SU-DHL-6 (cell line): Measurements from ENCODE around the gene EPHB1.

Experiments
- H2AFZ ChIP-seq: fragments of 200-600 bp; sonication (generic); 2 replicates; pipeline ENCODE4 v1.6.1; 2014; ENCODE audit warnings: low read depth, mild to moderate bottlenecking, moderate library complexity, mixed read lengths, antibody characterized with exemption, low read length; ENCODE audit not compliant: severe bottlenecking
- H3F3A ChIP-seq: fragments of 200-600 bp; shearing (Covaris generic); 2 replicates; pipeline ENCODE4 v1.6.0; 2016; ENCODE audit warnings: antibody characterized with exemption, mild to moderate bottlenecking; ENCODE audit not compliant: insufficient read depth
- H3K27ac ChIP-seq: fragments of 200-600 bp; sonication (generic); 2 replicates; pipeline ENCODE4 v1.5.1; 2016; ENCODE audit warnings: low read depth, mild to moderate bottlenecking, low read length, moderate library complexity, mixed read lengths
- H3K27me3 ChIP-seq: fragments of 200-600 bp; sonication (generic), shearing (Covaris generic); 2 replicates; pipeline ENCODE4 v1.6.0; 2014; ENCODE audit warnings: mild to moderate bottlenecking, low read length
- H3K36me3 ChIP-seq: fragments of 200-600 bp; sonication (generic); 2 replicates; pipeline ENCODE4 v1.6.1; 2014; ENCODE audit warnings: mild to moderate bottlenecking, low read length, mixed read lengths
- H3K4me2 ChIP-seq: fragments of 300-600, 200-600 bp; shearing (Covaris generic), sonication (generic); 2 replicates; pipeline ENCODE4 v1.6.0; 2014; ENCODE audit warnings: low read length, low read depth, mild to moderate bottlenecking; ENCODE audit not compliant: poor library complexity, severe bottlenecking
- H3K4me3 ChIP-seq: fragments of 200-600 bp; sonication (generic); 2 replicates; pipeline ENCODE4 v1.5.1; 2014; ENCODE audit warnings: antibody characterized with exemption, low read length, mild to moderate bottlenecking, mixed read lengths; ENCODE audit not compliant: insufficient read depth, poor library complexity, severe bottlenecking
- H3K79me2 ChIP-seq: fragments of 200-600 bp; sonication (generic); 2 replicates; pipeline ENCODE4 v1.6.1; 2014; ENCODE audit warnings: mild to moderate bottlenecking, low read length, moderate library complexity; ENCODE audit not compliant: insufficient read depth
- H3K9ac ChIP-seq: fragments of 200-600 bp; sonication (generic); 2 replicates; pipeline ENCODE4 v1.7.0; 2014; ENCODE audit warnings: mild to moderate bottlenecking, low read length
- H3K9me2 ChIP-seq: fragments of 200-600 bp; sonication (generic); replicated peaks from 2 replicates; pipeline ENCODE4 v1.6.1; 2014; ENCODE audit warnings: low read length; ENCODE audit not compliant: insufficient read depth
- H3K9me3 ChIP-seq: fragments of 200-600 bp; sonication (generic); 2 replicates; pipeline ENCODE4 v1.6.1; 2014; ENCODE audit warnings: low read length, mixed read lengths; ENCODE audit not compliant: insufficient read depth
- H4K20me1 ChIP-seq: fragments of 200-600 bp; sonication (generic); 2 replicates; pipeline ENCODE4 v1.6.1; 2014; ENCODE audit warnings: low read depth, mild to moderate bottlenecking, antibody characterized with exemption, low read length, moderate library complexity, mixed read lengths
- EZH2phosphoT487 ChIP-seq: fragments of 200-600 bp; sonication (generic), shearing (Covaris generic); conservative IDR thresholded peaks from 2 replicates; pipeline ENCODE4 v1.6.1; 2018; ENCODE audit warnings: mild to moderate bottlenecking, antibody characterized with exemption, low read length, moderate library complexity, mixed read lengths
- TF ChIP-seq, protein P1 (sequence below): fragments of 200-600 bp; sonication (generic); IDR thresholded peaks from one replicate; pipeline ENCODE4 v1.5.1; 2017; ENCODE audit warnings: antibody characterized with exemption, mild to moderate bottlenecking, low read length, moderate library complexity; ENCODE audit not compliant: insufficient read depth, poor library complexity, severe bottlenecking

EPHB1 gene

DNA sequence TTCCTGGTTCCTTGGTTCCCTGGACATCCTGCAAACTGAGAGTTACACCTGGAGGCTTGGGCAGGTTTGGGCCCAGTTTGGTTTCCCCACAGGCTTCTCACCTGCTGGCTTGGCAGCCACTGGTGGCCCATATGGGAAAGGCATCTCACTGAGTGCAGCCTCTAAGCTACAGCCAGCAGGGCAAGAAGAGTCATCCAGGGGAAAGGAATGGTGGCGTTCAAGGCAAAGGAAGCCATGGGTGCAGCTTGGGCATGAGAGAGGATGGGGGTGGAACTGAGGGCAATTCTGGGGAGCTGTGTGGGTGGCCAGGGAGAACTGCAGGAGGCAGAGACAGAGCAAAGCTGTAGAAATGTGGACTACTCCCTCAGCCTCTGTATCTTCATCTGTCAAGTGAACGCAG is 106.4 kb downstream of the EPHB1 start:
- Histone ChIP-seq H3K27me3 (no peaks in the 10 kb centered on the region), H3K4me3 (no peak overlapping the region), H3K27ac (no peak overlapping the region), H3K36me3 (no peaks in the 10 kb centered on the region), H3K9me3 (no peaks in the 10 kb centered on the region), H3K9ac (no peak overlapping the region), H3K4me2 (no peak overlapping the region), H4K20me1 (no peaks in the 10 kb centered on the region), H3K9me2 (no peaks in the 10 kb centered on the region), H2AFZ (no peak overlapping the region), H3K79me2 (no peaks in the 10 kb centered on the region), H3F3A (no peaks in the 10 kb centered on the region)
- TF ChIP-seq EZH2phosphoT487, result no peak
- TF ChIP-seq, protein P1, sequence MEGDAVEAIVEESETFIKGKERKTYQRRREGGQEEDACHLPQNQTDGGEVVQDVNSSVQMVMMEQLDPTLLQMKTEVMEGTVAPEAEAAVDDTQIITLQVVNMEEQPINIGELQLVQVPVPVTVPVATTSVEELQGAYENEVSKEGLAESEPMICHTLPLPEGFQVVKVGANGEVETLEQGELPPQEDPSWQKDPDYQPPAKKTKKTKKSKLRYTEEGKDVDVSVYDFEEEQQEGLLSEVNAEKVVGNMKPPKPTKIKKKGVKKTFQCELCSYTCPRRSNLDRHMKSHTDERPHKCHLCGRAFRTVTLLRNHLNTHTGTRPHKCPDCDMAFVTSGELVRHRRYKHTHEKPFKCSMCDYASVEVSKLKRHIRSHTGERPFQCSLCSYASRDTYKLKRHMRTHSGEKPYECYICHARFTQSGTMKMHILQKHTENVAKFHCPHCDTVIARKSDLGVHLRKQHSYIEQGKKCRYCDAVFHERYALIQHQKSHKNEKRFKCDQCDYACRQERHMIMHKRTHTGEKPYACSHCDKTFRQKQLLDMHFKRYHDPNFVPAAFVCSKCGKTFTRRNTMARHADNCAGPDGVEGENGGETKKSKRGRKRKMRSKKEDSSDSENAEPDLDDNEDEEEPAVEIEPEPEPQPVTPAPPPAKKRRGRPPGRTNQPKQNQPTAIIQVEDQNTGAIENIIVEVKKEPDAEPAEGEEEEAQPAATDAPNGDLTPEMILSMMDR, result no peak

DNA sequence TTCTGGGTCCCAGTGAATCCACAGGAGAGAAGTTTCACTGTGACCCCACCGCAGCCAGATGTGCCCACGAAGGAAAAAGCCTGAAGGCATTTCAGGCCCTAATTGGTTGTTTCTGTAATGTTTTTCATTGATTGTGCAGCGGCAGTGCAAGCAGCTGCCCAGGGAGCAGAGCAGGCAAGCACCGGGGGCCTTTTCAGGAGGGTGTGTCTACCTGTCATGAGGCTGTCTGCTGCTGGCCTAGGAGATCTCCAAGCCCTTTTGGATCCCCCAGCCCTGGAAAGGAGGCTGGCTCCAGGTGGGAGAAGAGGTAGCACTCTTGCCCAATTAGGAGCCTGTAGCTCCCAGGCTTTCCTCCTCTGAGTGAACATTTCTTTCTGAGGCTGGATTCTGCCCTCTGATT is 108.8 kb downstream of the EPHB1 start:
- no peaks in the 10 kb centered on the region for H3K36me3 ChIP-seq
- no peak overlapping the region for H3K9ac ChIP-seq
- H3K4me2 ChIP-seq, result no peak overlapping the region
- no peak overlapping the region for H3K4me3 ChIP-seq
- no peaks in the 10 kb centered on the region for H3K9me2 ChIP-seq
- no peaks in the 10 kb centered on the region for H3K79me2 ChIP-seq
- no peak overlapping the region for H3K27ac ChIP-seq
- no peaks in the 10 kb centered on the region for H3F3A ChIP-seq
- no peaks in the 10 kb centered on the region for H3K27me3 ChIP-seq
- no peaks in the 10 kb centered on the region for H4K20me1 ChIP-seq
- H2AFZ ChIP-seq, result no peak overlapping the region
- H3K9me3 ChIP-seq, result no peaks in the 10 kb centered on the region
- no peak for TF ChIP-seq EZH2phosphoT487
- TF ChIP-seq, protein P1, result no peak

DNA sequence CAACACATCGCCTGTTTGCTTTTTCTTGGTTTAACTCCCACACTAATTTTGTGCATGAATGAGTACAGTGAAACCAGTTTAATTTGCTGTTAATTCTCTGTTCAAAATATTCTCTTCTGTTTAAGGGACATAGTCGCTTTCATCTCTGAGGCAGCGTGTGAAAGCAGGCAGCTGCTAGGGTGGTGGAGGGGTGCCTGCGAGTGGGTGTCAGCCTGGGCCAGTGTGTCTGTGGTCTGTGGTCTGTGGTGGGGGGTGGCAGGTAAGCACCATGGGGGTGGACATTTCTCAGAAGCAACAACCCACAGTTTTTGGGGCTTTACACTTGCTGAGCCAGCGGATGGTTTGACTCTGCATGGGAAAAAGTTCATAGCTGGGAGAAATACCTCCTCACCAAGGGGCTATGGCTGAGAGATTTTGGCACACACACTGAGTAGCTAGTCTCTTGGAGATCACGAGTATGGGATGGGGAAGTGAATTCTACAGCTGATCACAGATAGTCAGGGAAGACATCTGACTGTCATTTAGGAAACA is 109.2 kb downstream of the EPHB1 start:
- no peak overlapping the region for H2AFZ ChIP-seq
- H3K9me2 ChIP-seq, result no peaks in the 10 kb centered on the region
- no peaks in the 10 kb centered on the region for H3K79me2 ChIP-seq
- no peaks in the 10 kb centered on the region for H3F3A ChIP-seq
- H3K36me3 ChIP-seq, result no peaks in the 10 kb centered on the region
- TF ChIP-seq, protein P1, result no peak
- no peak for TF ChIP-seq EZH2phosphoT487
- no peaks in the 10 kb centered on the region for H3K27me3 ChIP-seq
- H3K9me3 ChIP-seq, result no peaks in the 10 kb centered on the region
- no peak overlapping the region for H3K9ac ChIP-seq
- no peak overlapping the region for H3K27ac ChIP-seq
- H4K20me1 ChIP-seq, result no peaks in the 10 kb centered on the region
- no peak overlapping the region for H3K4me3 ChIP-seq
- no peak overlapping the region for H3K4me2 ChIP-seq
